ENCODE measurements around the gene KRT82. TPM values are rescaled to one million over a fixed set of nuclear protein-coding genes. Genes with fewer than 3 reads are reported as not detected.

The KRT82 gene
- total RNA-seq, 6 experiments from 2014 or later = not detected

DNA sequence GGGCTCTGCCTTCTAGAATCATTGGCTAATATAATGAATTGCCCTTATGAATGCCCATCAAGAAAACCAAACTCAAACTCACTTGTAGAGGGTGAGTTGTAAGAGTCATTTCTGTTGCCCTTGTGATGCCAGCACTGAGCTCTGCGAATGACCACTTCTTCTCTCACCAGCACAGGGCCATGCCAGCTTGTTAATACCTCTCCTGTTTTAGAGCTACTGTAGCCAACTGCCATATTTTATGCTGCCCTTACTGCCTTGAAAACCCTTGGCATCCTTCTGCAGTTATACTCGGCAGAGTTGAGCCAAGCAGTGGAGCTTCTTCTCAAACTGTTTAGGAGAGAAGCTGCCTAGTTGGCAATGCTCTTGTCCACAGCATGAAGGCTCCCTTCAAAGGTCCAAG is 19.9 kb upstream of the KRT82 start:
- ATAC-seq (no peak), DNase-seq (no peak)
- TF ChIP-seq, protein P1, sequence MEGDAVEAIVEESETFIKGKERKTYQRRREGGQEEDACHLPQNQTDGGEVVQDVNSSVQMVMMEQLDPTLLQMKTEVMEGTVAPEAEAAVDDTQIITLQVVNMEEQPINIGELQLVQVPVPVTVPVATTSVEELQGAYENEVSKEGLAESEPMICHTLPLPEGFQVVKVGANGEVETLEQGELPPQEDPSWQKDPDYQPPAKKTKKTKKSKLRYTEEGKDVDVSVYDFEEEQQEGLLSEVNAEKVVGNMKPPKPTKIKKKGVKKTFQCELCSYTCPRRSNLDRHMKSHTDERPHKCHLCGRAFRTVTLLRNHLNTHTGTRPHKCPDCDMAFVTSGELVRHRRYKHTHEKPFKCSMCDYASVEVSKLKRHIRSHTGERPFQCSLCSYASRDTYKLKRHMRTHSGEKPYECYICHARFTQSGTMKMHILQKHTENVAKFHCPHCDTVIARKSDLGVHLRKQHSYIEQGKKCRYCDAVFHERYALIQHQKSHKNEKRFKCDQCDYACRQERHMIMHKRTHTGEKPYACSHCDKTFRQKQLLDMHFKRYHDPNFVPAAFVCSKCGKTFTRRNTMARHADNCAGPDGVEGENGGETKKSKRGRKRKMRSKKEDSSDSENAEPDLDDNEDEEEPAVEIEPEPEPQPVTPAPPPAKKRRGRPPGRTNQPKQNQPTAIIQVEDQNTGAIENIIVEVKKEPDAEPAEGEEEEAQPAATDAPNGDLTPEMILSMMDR (IDR thresholded peaks at IDR 0.05) = no peak
- no peak for TF ChIP-seq POLR2A (IDR thresholded peaks at IDR 0.05)

DNA sequence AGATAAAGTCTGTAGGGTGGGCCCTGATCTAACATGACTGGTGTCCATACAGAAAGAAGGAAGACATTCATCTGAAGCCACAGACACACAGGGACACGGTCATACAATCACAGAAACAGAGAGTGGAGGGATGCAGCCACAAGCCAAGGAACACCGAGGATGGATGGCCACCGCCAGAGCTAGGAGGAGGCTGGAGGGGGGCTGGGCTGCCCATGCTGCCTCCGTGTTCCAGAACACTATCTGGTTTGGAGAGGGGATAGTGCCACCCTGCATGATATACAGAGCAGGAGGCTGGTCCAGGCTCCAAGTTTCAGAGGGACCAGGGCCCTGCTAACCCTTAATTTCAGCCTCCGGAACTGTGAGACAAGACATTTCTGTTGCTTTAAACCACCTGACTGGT is 19.3 kb upstream of the KRT82 start:
- ATAC-seq (no peak), DNase-seq (no peak)
- H3K9me3 ChIP-seq = no peaks in the 10 kb centered on the region
- no peaks in the 10 kb centered on the region for H3K4me1 ChIP-seq
- no peaks in the 10 kb centered on the region for H3K27me3 ChIP-seq
- intact Hi-C loops (cut with DNase I) = no loop called here
- no peaks in the 10 kb centered on the region for H3K36me3 ChIP-seq
- no peak overlapping the region for H3K27ac ChIP-seq
- TF ChIP-seq, protein P1 (IDR thresholded peaks at IDR 0.05) = no peak
- TF ChIP-seq POLR2A (IDR thresholded peaks at IDR 0.05) = no peak
- no peak overlapping the region for H3K4me3 ChIP-seq
- 50% methylated on average over 2 of the region's 5 CpGs for WGBS (ENCODE audit: insufficient coverage, low coverage, low lambda C conversion rate, missing lambda C conversion rate)

More for the DNA sequence above, 19.9 kb upstream of the KRT82 start:
- H3K36me3 ChIP-seq = no peaks in the 10 kb centered on the region
- no peak overlapping the region for H3K4me3 ChIP-seq
- H3K4me1 ChIP-seq = no peaks in the 10 kb centered on the region
- H3K27me3 ChIP-seq = no peaks in the 10 kb centered on the region
- H3K9me3 ChIP-seq = no peaks in the 10 kb centered on the region
- intact Hi-C loops (cut with DNase I) = no loop called here
- 100% methylated on average over 1 of the region's 2 CpGs for WGBS (ENCODE audit: insufficient coverage, low coverage, low lambda C conversion rate, missing lambda C conversion rate)
- H3K27ac ChIP-seq = no peak overlapping the region

DNA sequence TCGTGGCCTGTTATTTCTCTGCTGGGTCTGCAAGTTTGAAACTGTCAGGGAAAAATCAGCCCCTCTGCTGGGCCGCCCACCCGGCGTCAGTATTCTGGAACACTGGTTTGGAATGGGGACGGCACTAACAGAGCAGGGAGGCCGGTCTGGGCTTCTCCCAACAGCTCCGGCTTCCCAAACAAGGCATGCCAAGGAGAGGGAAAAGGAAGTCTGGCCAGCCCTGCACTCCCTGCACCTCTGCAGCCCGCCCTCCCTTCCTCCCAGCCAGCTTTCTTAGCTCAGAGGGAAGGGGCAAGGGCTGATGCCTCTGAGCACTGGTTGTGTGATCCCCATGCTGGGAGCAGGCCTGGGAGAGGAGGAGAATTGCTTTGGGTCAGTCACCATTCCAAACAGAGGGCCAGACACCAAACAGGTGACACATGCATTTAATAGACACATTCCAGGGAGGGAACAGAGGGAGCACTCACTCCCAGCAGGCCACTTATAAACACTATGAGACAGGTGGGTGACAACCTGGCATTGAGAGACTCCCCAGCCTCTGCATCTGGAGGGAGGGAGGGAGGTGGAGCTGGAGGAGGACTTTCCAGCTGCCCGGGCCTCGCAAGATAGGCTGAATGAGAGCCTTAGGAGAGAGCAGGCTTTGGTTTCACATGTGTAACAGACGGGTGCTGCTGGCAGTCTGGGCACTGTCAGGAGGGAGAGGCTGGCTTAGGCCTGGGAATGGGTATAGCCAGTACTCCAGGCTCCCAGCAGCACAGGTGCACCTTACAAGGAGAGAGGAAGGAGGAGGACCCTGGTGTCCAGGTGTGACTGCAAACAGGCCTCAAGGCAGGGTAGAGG is 17.7 kb upstream of the KRT82 start:
- Histone ChIP-seq H3K4me3 (no peak overlapping the region), H3K4me1 (no peaks in the 10 kb centered on the region), H3K27me3 (no peaks in the 10 kb centered on the region), H3K27ac (no peak overlapping the region), H3K36me3 (no peaks in the 10 kb centered on the region), H3K9me3 (no peaks in the 10 kb centered on the region)
- intact Hi-C loops (cut with DNase I) = no loop called here
- peak in 2 of 4 donors; percentile 18 to 38 for ATAC-seq
- DNase-seq = no peak
- no peak for TF ChIP-seq POLR2A (IDR thresholded peaks at IDR 0.05)
- WGBS (ENCODE audit: insufficient coverage, low coverage, low lambda C conversion rate, missing lambda C conversion rate) = 70% methylated on average over 2 of the region's 11 CpGs

DNA sequence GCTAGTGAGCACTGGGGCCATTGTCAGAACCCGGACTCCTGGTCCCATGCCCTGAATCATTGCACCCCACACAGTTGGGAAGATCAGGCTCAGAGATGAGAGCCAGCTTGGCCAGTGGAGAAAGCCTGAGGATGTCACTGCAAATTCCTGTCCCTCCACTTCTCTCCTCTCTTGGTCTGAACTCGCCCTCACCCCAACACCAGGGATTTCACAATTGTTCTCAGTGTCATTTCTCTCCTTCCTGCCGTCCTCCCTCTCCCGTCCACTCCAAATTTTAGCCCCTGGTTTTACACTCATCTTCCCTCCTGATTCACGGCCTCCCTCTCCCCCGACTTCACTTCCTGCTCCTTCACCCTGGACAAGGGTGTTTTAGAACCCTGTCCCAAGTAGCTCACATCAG is 16.9 kb upstream of the KRT82 start:
- intact Hi-C loops (cut with DNase I) = no loop called here
- TF ChIP-seq, protein P1 (IDR thresholded peaks at IDR 0.05) = no peak
- TF ChIP-seq POLR2A (IDR thresholded peaks at IDR 0.05) = no peak
- DNase-seq (no peak), ATAC-seq (no peak)
- Histone ChIP-seq H3K36me3 (no peaks in the 10 kb centered on the region), H3K27ac (no peak overlapping the region), H3K27me3 (no peaks in the 10 kb centered on the region), H3K9me3 (no peaks in the 10 kb centered on the region), H3K4me1 (no peaks in the 10 kb centered on the region), H3K4me3 (no peak overlapping the region)
- 33% methylated on average over 3 of the region's 6 CpGs for WGBS (ENCODE audit: insufficient coverage, low coverage, low lambda C conversion rate, missing lambda C conversion rate)

DNA sequence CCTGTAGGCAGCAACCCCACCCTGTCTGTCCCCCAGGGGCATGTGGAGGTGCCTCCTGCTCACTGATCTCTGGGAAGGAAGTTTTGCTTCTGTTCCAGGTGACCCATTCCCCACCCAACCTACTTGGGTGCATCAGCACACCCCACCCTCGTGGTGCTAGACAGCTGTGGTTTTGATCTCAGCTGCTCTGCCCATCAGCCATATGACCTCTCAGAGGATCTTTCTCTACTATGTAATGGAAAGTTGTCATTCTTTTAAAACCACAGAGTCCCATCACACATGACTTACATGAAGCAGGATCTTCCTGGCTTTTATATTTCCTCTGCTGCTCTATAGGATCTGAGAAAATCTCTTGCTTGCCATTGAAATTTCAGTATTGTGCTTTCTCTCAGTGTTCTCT is 13.5 kb upstream of the KRT82 start:
- Histone ChIP-seq H3K4me3 (no peak overlapping the region), H3K4me1 (no peaks in the 10 kb centered on the region), H3K27me3 (no peaks in the 10 kb centered on the region), H3K9me3 (no peaks in the 10 kb centered on the region), H3K27ac (no peak overlapping the region), H3K36me3 (no peaks in the 10 kb centered on the region)
- no peak for ATAC-seq
- no peak for DNase-seq
- TF ChIP-seq, protein P1 (IDR thresholded peaks at IDR 0.05) = no peak
- TF ChIP-seq POLR2A (IDR thresholded peaks at IDR 0.05) = no peak
- intact Hi-C loops (cut with DNase I) = no loop called here
- 29% methylated on average over 1 of the region's 1 CpG for WGBS (ENCODE audit: insufficient coverage, low coverage, low lambda C conversion rate, missing lambda C conversion rate)

Data from right lobe of liver (tissue), 6 donors.